Ishikawa (cell line): ENCODE data around the gene CRELD2.

Experiments used
- CEBPB ChIP-seq: IDR thresholded peaks from 2 replicates; pipeline ENCODE4 v1.6.1; 2012
- CREB1 ChIP-seq: IDR thresholded peaks from 2 replicates; pipeline ENCODE4 v1.6.1; 2012; ENCODE audit warnings: low read depth
- EGR1 ChIP-seq: IDR thresholded peaks from 2 replicates; pipeline ENCODE4 v1.6.1; 2012
- EP300 ChIP-seq: IDR thresholded peaks from 2 replicates; pipeline ENCODE4 v1.6.1; 2012; ENCODE audit warnings: borderline replicate concordance
- FOXM1 ChIP-seq: IDR thresholded peaks from 2 replicates; pipeline ENCODE4 v1.6.1; 2012; ENCODE audit warnings: low read depth, borderline replicate concordance
- MAX ChIP-seq: IDR thresholded peaks from 2 replicates; pipeline ENCODE4 v1.6.1; 2012
- NFIC ChIP-seq: IDR thresholded peaks from 2 replicates; pipeline ENCODE4 v1.6.1; 2012
- RAD21 ChIP-seq: IDR thresholded peaks from 2 replicates; pipeline ENCODE4 v1.6.1; 2012; ENCODE audit warnings: low read depth
- REST ChIP-seq: IDR thresholded peaks from 2 replicates; pipeline ENCODE4 v1.6.1; 2012; ENCODE audit warnings: low read depth, mild to moderate bottlenecking
- TAF1 ChIP-seq: IDR thresholded peaks from 2 replicates; pipeline ENCODE4 v1.6.1; 2012; ENCODE audit warnings: low read depth, mild to moderate bottlenecking
- TCF12 ChIP-seq: IDR thresholded peaks from 2 replicates; pipeline ENCODE4 v1.6.1; 2012; ENCODE audit warnings: low read depth
- TEAD4 ChIP-seq: IDR thresholded peaks from 2 replicates; pipeline ENCODE4 v1.6.1; 2012
- USF1 ChIP-seq: IDR thresholded peaks from 2 replicates; pipeline ENCODE4 v1.6.1; 2012
- YY1 ChIP-seq: IDR thresholded peaks from 2 replicates; pipeline ENCODE4 v1.6.1; 2012; ENCODE audit warnings: low read depth

DNA sequence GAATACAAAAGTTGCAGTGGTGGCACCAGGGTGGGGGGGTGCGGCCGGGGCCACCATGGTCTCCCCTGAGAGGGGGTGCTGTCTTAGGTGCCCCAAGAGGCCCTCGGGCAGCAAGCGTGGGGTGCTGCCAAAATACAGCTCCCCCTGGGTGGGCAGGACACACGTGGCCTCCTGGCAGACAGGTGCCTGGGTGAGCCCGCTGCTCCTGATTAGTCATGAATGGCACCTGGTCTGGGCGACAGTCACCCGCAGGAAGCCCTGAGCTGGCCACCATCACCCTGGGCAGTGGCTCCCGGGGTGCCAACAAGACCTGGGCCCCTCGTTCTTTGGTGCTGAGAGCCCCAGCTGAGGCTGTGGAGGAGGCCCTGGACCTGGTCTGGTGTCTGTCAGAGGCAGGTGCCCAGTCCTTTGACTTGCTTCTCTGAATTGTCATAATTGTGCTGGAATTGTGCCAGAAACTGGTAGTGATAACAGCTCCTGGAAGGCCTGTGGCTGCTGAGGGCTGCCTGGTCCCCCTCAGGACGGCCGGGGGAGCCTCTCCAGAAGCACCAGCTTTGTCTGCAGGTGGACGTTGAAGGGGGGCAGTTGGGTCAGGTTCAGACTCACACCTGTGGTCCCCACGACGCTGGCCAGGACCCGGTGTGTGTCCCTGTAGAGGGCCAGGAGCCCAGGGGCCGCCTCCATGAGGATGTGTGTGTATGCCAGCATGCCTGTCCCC lies 15.0 kb upstream of the CRELD2 start:
- TF ChIP-seq TAF1 (no peak), EP300 (no peak), NFIC (no peak), CREB1 (no peak), TEAD4 (no peak), RAD21 (no peak), FOXM1 (no peak), YY1 (no peak), REST (no peak), MAX (no peak), TCF12 (no peak), USF1 (no peak), CEBPB (no peak), EGR1 (no peak)
